Measurements from ENCODE around the gene VPS9D1. TPM values are rescaled to one million over a fixed set of nuclear protein-coding genes. Genes with fewer than 3 reads are reported as not detected.

Gene VPS9D1
- total and polyA plus RNA-seq, 10 of the 15 experiments (the other 5 are each of a cell fraction or from before 2014, with no cell fraction given), result 0.65 to 4.2 (median 1.1) TPM

DNA sequence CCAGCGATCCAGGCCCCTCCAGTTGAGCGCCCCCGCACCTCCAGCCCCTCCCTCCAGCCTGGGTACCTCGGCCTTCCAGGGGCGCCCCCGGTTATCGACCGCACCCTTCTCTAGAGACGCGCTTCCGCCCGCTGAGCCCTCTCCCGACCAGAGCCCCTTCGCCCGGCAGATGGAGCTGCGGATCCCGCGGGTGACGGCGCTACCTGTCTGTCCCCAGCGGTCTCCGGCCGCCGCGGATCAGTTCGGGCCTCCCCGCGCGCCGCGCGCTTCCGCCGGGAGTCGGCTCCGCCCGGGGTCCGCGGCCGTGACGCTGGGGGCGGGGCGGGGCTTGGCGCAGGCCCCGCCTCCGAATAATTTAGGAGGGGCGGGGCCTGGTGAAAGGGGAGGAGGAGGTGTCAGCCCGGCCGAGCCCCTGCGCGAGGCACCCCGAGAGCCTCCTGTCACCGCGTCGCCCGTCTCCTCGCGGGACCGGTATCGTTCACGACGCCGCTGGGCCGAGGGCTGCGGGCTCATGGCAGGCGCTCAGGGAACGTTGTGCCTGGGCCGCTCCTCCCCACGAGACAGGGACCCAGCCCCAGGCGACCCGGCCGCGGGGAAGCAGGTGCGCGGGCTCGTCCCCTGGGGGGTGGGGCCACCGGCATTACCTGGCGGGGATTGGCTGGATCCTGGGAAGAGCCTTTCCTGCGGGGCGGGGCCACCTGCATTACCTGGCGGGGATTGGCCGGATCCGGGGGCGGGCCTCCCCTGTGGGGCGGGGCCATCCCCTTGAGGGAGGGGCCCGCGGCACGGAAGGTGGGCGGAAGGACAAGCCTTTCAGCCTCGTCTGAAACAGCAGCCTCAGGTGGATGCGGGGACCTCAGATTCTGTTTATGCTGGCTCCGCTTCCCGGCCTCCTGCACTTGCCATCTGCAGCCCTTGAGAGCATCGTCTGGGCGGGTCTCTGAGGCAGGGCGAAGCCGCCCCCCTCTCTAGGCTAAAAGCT lies 19.0 kb downstream of the VPS9D1 start, which contains the start of gene SPATA2L (continued):
- TF ChIP-seq, protein P1, sequence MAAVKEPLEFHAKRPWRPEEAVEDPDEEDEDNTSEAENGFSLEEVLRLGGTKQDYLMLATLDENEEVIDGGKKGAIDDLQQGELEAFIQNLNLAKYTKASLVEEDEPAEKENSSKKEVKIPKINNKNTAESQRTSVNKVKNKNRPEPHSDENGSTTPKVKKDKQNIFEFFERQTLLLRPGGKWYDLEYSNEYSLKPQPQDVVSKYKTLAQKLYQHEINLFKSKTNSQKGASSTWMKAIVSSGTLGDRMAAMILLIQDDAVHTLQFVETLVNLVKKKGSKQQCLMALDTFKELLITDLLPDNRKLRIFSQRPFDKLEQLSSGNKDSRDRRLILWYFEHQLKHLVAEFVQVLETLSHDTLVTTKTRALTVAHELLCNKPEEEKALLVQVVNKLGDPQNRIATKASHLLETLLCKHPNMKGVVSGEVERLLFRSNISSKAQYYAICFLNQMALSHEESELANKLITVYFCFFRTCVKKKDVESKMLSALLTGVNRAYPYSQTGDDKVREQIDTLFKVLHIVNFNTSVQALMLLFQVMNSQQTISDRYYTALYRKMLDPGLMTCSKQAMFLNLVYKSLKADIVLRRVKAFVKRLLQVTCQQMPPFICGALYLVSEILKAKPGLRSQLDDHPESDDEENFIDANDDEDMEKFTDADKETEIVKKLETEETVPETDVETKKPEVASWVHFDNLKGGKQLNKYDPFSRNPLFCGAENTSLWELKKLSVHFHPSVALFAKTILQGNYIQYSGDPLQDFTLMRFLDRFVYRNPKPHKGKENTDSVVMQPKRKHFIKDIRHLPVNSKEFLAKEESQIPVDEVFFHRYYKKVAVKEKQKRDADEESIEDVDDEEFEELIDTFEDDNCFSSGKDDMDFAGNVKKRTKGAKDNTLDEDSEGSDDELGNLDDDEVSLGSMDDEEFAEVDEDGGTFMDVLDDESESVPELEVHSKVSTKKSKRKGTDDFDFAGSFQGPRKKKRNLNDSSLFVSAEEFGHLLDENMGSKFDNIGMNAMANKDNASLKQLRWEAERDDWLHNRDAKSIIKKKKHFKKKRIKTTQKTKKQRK (IDR thresholded peaks at IDR 0.05; ENCODE audit: low read depth, low read length), result no peak
- no peak for TF ChIP-seq ZNF622 (IDR thresholded peaks at IDR 0.05)
- TF ChIP-seq EP300 (IDR thresholded peaks at IDR 0.05; ENCODE audit: borderline replicate concordance in 1 of 2, control insufficient read depth in 1 of 2, low read depth in 2 of 2, low read length in 2 of 2), result no peak
- TF ChIP-seq NBN (IDR thresholded peaks at IDR 0.05), result no peak
- TF ChIP-seq ATF7 (IDR thresholded peaks at IDR 0.05; ENCODE audit: low read depth), result no peak
- TF ChIP-seq BCL11A (IDR thresholded peaks at IDR 0.05; ENCODE audit: low read depth, low read length), result no peak
- TF ChIP-seq POU2F2 (IDR thresholded peaks at IDR 0.05; ENCODE audit: borderline replicate concordance, low read depth, low read length), result no peak
- no peak for TF ChIP-seq SIX5 (IDR thresholded peaks at IDR 0.05; ENCODE audit: low read depth, low read length, severe bottlenecking)
- TF ChIP-seq RFX5 (IDR thresholded peaks at IDR 0.05; ENCODE audit: low read depth, low read length), result no peak
- TF ChIP-seq ZZZ3 (IDR thresholded peaks at IDR 0.05; ENCODE audit: control insufficient read depth, insufficient read length, low read depth), result no peak
- TF ChIP-seq, protein P2, sequence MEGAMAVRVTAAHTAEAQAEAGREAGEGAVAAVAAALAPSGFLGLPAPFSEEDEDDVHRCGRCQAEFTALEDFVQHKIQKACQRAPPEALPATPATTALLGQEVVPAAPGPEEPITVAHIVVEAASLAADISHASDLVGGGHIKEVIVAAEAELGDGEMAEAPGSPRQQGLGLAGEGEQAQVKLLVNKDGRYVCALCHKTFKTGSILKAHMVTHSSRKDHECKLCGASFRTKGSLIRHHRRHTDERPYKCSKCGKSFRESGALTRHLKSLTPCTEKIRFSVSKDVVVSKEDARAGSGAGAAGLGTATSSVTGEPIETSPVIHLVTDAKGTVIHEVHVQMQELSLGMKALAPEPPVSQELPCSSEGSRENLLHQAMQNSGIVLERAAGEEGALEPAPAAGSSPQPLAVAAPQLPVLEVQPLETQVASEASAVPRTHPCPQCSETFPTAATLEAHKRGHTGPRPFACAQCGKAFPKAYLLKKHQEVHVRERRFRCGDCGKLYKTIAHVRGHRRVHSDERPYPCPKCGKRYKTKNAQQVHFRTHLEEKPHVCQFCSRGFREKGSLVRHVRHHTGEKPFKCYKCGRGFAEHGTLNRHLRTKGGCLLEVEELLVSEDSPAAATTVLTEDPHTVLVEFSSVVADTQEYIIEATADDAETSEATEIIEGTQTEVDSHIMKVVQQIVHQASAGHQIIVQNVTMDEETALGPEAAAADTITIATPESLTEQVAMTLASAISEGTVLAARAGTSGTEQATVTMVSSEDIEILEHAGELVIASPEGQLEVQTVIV (IDR thresholded peaks at IDR 0.05; ENCODE audit: borderline replicate concordance, partially characterized antibody), result no peak
- TF ChIP-seq SMAD1 (IDR thresholded peaks at IDR 0.05; ENCODE audit: low read depth, partially characterized antibody), result no peak
- no peak for TF ChIP-seq FOXK2 (IDR thresholded peaks at IDR 0.05)
- TF ChIP-seq ZSCAN29 (IDR thresholded peaks at IDR 0.05), result 0 out of 2 replicates have a peak, but pooled peaks have one; percentile 26
- no peak for TF ChIP-seq CHD1 (IDR thresholded peaks at IDR 0.05; ENCODE audit: low read depth, low read length)
- no peak for TF ChIP-seq RELA (IDR thresholded peaks at IDR 0.05; ENCODE audit: borderline replicate concordance, partially characterized antibody)
- TF ChIP-seq, protein P3, sequence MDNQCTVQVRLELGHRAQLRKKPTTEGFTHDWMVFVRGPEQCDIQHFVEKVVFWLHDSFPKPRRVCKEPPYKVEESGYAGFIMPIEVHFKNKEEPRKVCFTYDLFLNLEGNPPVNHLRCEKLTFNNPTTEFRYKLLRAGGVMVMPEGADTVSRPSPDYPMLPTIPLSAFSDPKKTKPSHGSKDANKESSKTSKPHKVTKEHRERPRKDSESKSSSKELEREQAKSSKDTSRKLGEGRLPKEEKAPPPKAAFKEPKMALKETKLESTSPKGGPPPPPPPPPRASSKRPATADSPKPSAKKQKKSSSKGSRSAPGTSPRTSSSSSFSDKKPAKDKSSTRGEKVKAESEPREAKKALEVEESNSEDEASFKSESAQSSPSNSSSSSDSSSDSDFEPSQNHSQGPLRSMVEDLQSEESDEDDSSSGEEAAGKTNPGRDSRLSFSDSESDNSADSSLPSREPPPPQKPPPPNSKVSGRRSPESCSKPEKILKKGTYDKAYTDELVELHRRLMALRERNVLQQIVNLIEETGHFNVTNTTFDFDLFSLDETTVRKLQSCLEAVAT (IDR thresholded peaks at IDR 0.05), result no peak
- TF ChIP-seq, protein P4, sequence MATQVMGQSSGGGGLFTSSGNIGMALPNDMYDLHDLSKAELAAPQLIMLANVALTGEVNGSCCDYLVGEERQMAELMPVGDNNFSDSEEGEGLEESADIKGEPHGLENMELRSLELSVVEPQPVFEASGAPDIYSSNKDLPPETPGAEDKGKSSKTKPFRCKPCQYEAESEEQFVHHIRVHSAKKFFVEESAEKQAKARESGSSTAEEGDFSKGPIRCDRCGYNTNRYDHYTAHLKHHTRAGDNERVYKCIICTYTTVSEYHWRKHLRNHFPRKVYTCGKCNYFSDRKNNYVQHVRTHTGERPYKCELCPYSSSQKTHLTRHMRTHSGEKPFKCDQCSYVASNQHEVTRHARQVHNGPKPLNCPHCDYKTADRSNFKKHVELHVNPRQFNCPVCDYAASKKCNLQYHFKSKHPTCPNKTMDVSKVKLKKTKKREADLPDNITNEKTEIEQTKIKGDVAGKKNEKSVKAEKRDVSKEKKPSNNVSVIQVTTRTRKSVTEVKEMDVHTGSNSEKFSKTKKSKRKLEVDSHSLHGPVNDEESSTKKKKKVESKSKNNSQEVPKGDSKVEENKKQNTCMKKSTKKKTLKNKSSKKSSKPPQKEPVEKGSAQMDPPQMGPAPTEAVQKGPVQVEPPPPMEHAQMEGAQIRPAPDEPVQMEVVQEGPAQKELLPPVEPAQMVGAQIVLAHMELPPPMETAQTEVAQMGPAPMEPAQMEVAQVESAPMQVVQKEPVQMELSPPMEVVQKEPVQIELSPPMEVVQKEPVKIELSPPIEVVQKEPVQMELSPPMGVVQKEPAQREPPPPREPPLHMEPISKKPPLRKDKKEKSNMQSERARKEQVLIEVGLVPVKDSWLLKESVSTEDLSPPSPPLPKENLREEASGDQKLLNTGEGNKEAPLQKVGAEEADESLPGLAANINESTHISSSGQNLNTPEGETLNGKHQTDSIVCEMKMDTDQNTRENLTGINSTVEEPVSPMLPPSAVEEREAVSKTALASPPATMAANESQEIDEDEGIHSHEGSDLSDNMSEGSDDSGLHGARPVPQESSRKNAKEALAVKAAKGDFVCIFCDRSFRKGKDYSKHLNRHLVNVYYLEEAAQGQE (IDR thresholded peaks at IDR 0.05; ENCODE audit: low read depth, low read length), result no peak
- no peak for TF ChIP-seq WRNIP1 (IDR thresholded peaks at IDR 0.05; ENCODE audit: borderline replicate concordance, low read depth, low read length)

All from GM12878 (cell line).